GM04503 (cell line): ENCODE results near the gene MYH7.
"Not testable (repeated sequence)": the region's sequence is repeated elsewhere in the genome, so short reads cannot be mapped to it uniquely, and the experiment has no call there.

Experiments used
- DNase-seq: peaks from one replicate; pipeline ENCODE4 v3.0.0-alpha.2; 2012; ENCODE audit warnings: low read depth

Gene MYH7

DNA sequence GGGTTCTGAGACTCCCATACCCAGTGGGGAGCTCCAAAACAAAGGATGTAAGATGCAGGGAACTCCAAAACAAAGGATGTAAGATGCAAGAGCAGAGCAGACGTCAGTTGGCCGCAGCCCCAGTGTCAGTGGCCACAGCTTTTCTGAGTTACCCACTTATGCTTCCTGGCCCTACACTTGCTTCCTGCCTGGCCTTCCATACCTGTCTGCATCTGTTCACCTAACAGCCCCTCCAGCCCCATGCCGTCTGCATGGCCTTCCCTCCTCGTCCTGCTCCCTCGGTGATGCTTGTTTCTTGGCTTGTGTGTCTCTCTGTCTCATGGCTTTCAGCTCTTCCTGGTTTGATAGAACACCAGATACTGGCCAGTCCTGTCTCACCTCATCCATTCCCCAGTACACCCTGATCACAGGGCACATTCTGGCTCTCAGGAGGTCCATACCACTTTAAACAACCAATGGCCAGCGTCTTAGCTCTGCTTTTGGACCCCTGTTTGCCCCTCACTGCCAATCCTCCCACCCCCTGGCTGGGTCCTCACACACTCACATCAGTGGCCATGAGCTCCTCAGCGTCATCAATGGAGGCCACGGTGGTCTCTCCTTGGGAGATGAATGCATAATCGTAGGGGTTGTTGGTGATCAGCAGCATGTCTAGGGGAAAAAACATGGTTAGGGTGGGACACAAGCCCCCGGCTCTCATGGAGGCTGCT is 5.3 kb downstream of the MYH7 start:
- no peak for DNase-seq

DNA sequence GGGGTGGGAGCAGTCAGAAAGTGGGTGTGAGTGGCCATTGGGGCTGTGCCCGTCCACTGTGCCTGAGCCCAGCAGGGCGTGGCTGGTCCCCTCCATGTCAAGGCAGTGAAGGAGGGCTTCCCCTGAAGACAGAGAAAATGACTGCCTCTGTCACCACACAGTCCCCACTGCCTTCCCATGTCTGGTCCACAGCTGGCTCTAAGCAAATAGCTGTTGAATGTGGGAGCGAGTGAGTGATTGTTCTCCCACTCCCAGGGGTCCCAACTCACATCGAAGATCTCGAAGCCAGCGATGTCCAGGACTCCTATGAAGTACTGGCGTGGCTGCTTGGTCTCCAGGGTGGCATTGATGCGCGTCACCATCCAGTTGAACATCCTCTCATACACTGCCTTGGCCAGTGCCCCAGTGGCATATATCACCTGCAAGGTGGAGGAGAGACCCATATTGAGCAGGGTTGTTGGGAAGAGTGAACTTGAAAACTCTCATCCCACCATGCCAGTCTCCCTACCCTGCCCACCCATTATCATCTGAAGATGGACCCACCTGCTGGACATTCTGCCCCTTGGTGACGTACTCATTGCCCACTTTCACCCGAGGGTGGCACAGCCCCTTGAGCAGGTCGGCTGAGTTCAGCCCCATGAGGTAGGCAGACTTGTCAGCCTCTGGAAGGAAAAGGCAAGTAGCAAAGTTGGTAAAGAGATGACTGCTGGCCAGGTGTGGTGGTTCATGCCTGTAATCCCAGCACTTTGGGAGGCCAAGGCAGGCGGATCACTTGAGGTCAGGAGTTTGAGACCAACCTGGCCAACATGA is 6.6 kb downstream of the MYH7 start:
- DNase-seq: no peak

DNA sequence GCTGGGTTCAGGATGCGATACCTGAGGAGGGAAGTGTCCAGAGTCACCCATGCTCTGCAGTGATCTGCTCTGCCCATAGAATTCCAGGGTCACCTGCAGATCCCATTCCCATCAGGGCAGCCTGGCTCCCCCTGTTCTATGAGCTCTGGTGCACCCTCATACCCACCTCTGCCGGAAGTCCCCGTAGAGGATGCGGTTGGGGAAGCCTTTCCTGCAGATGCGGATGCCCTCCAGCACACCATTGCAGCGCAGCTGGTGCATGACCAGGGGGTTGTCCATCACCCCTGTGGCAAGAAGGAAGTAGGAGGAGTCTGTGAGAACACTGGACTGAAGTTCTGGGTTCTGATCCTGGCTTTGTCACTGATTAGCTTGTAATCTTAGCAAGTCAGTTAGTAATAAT is 9.7 kb downstream of the MYH7 start:
- DNase-seq: not testable (repeated sequence)

DNA sequence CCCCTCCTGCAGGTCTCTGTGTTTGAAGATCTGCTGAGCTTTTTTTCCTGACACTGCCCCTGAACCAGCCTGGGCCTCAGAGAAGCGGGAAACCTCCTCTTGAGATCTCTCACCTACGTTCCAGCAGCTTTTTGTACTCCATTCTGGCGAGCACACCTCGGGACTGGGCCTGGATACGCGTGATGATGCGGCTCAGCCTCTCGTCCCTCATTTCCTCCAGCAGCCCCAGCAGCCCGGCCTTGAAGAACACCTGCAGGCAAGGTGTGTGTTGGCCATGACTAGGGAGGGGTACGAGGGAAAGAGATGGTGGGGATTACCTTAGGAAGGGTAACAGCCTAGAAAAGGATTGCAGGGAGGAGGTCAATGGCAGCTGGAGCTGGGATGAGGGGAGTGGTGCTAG is 10.3 kb downstream of the MYH7 start:
- no peak for DNase-seq

DNA sequence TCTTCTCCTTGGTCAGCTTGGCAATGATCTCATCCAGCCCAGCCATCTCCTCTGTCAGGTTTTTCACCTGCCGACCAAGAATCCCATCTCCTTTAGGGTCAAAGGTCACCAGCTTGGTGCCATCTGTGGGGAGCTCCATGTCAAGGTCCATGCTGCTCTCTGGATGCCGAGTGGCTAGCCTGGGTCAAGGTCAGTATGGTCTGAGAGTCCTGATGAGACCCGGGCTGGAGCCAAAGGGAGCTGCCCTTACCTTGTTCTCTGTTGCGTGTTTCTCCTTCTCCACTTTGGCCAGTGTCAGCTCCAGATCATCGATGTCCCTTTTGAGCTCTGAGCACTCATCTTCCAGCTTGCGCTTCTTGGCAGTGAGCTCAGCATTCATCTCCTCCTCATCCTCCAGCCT is 11.8 kb downstream of the MYH7 start:
- DNase-seq: no peak

DNA sequence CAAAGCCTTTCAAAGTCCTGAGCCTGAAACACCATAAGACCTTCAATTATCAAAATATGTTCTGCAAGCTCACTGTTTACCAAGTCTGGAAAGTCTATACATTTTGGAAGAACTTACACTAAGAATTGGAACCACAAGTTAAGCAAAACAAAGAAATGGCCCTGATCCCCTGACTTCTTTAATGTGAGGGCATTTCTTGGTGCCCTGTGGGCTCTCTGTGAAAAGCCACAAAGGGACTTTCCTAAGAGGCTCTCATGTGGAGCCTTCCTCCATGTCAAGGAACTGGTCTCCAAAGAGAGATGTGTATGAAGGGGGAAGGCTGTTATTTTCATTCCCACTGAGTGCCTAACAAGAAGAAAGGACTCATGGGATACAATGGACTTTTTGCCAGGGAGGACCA is 13.9 kb downstream of the MYH7 start:
- DNase-seq: no peak

DNA sequence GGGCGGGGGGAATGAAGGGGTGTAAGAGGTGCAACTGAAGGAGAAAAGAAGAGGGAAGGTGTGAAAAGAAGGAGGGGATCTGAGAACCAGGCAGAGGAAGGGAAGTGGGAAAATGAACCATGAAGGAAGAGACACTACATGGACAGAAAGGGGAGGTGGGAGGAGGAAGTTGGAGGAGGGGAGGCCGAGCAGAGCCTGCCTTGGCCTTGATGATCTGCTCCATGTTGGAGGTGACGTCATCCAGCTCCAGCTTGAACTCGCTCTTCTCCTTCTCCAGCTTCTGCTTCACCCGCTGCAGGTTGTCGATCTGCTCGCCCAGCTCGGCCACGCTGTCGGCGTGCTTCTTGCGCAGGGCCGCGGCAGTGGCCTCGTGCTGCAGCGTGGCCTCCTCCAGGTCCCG is 15.8 kb downstream of the MYH7 start:
- DNase-seq: not testable (repeated sequence)

DNA sequence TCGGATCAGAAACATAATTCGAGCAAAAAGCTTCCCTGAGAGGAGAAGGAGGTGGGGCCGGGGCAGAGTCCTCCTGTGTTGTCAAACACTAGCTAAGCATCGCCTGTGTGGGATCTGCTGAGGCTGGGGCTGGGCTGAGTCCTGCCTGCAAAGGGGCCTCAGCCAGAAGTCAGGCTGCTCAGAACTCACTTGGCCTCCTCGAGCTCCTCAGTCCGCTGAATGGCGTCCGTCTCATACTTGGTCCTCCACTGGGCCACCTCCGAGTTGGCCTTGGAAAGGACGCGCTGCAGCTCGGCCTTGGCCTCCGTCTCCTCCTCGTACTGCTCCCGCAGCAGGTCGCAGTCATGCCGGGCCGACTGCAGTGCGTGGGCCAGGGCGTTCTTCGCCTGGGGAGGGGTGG is 17.4 kb downstream of the MYH7 start:
- DNase-seq: no peak

DNA sequence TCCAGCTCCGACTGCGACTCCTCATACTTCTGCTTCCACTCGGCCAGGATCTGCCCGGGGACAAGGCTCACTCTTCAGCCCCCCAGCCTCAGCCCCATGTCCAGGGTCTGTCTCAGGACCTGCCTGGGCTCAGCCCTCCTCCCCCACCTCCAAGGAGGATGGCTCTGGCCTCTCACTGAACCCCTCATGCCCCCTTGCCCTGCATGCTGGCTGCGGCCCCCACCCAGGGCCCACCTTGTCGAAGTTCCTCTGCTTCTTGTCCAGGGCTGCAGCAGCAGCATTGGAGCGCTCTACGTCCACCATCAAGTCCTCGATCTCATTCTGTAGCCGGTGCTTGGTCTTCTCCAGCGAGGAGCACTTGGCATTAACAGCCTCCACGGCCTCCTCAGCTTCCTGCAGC is 18.2 kb downstream of the MYH7 start:
- not testable (repeated sequence) for DNase-seq

DNA sequence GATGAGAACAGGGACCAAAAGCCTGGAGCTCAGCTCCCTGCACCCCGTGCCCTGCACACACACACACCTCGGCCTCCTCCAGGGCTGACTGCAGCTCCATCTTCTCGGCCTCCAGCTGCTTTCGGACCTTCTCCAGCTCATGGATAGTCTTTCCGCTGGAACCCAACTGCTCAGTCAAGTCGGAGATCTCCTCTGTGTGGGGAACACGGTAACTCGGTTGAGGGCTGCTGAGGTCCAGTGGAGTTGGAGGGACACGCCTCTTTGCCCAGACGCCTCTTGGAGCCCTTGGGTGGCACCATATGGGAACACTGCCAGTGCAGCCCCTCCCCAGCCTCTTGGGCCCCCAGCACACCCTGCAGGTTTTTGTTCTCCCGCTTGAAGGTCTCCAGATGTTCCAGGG is 18.7 kb downstream of the MYH7 start:
- DNase-seq: no peak

DNA sequence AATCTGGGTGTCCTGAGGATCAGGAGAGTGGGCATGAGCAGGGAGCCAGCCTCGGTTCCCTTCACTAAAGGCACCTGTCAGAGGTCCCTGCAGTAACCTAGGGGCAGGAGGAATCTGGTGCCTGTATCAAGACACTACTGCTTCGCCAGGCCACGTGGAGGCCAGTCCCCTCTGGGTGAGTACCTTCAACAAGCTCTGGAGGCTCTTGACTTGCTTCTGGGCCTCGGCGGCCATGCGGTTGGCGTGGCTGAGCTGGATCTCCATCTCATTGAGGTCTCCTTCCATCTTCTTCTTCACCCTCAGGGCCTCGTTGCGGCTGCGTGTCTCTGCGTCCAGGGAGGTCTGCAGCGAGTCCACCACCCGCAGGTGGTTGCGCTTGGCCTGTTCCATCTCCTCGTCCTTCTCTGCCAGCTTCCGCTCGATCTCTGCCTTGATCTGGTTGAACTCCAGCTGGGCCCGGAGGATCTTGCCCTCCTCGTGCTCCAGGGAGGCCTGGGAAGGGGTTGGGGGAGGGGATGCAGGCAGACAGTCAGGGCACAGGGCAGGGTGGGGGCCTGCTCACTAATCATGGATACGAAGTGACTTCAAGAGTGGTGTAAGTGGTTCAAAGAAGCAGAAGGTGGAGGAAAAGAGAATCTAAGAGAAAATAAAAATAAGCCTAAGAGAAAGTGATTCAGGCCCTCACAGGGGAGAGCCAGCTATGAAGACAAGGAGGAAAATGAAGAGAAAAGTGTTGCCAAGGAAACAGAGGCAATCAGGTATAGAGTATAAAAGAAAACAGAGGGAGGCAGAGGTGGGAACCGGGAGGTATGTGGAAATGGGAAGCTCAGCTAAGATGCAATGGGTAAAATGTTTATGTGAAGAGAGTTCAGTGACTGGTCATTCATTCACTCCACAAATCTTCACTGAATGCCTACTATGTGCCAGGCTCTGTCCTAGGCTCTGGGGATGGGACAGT is 19.4 kb downstream of the MYH7 start:
- no peak for DNase-seq

DNA sequence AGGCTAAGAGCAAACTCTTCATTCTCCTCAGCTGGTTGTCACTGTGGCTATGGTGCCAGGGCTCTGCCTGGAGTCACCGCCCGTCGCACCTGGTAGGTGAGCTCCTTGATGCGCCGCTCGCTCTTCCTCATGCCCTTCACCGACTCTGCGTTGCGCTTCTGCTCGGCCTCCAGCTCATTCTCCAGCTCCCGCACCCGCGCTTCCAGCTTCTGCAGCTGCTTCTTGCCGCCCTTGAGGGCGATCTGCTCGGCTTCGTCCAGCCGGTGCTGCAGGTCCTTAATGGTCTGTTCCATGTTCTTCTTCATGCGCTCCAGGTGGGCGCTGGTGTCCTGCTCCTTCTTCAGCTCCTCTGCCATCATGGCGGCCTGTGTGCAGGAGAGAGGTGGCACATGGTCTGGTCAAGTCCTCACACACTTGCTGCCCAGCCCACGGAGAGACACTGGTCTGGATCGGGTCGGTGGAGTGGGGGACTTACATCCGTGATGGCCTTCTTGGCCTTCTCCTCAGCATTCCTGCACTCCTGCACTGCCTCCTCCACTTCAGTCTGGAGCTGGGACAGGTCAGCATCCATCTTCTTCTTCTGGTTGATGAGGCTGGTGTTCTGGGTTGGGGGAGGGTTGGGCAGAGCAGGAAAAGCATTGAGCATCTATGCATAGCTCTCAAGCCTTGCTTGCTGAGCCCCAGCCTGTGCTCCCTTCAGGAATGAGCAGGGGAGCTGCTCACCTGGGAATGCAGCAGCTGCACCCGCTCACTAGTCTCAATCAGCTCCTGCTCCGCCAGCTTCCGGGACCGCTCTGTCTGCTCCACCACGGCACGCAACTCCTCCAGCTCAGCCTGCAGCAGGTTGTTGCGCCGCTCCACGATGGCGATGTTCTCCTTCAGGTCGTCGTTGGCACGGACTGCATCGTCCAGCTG is 20.3 kb downstream of the MYH7 start:
- no peak for DNase-seq

DNA sequence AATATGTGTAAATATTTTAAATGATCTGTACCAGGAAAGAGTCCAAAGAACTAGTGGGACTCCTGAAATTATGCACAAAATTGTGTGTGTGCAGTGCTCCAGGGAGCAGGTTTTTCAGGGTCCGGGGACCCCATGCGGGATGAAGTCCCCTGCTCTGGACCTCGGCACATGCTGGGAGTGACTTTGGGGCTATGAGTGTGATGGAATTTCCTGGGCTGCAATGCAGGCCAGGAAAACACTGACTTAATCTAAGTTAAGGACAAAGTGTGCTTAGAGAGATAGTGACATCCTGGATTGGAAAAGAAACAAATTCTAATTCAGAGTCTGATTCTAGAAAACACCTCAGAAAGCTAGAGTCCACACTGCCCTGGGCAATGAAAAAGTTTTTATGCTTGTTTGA is 21.2 kb downstream of the MYH7 start:
- no peak for DNase-seq

DNA sequence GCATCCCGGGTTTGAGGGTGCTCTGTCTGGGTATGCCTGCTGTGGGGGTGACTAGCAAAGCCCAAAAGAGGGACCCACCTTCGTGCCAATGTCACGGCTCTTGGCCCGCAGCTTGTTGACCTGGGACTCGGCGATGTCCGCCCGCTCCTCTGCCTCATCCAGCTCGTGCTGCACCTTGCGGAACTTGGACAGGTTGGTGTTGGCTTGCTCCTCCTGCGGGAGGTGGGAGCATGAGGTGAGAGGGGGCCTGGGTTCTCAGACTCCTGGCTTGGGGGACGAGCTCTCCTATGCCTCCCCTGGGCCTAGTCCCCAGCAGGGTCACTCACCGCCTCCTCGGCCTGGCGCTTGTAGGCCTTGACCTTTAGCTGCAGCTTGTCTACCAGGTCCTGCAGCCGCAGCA is 21.8 kb downstream of the MYH7 start:
- DNase-seq: no peak

DNA sequence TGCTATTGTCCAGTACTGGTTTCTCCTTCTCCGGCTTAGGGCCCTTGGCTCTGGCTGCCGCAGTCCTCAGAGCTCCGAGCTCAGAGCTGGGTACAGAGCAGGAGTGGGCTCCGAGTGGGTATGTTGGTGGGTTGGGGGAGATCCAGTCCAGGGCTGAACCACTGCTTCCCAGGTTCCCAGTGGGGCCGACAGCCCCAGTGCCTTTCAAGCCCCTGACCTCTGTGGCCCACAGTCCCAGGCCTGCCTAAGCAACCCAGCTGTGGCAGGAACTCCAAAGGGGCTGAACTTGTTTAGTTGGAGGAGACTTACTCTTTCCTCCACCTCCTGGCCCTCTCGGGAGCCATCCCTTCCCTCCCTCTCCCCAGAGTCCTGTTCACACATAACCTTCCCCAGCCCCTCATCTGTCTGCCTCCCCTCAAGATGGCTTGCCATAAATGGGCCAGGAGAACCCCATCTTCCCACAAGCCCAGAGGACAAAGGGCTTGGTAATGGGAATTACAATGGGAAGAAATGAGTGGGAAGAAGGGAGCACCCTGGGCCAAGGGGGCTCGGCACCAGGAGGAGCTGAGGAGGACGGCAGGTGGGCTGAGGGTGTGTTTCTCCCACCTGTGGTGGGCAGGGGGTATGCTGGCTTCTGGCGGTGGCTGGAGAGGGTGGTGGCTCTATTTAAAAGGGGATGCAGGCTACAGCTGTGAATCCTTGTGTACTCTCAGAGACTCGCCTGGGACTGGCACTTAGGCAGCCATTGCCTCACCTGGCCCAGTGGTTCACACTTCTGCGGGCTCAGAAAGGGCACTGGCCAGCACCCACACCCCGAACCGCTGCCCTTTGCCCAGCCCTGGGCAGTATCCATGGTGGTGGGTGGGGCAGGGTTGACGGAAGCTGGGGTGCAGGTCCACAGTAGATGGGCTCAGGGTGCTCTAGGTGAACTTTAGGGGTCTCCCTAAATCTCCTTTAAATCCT is 23.6 kb downstream of the MYH7 start:
- no peak for DNase-seq

DNA sequence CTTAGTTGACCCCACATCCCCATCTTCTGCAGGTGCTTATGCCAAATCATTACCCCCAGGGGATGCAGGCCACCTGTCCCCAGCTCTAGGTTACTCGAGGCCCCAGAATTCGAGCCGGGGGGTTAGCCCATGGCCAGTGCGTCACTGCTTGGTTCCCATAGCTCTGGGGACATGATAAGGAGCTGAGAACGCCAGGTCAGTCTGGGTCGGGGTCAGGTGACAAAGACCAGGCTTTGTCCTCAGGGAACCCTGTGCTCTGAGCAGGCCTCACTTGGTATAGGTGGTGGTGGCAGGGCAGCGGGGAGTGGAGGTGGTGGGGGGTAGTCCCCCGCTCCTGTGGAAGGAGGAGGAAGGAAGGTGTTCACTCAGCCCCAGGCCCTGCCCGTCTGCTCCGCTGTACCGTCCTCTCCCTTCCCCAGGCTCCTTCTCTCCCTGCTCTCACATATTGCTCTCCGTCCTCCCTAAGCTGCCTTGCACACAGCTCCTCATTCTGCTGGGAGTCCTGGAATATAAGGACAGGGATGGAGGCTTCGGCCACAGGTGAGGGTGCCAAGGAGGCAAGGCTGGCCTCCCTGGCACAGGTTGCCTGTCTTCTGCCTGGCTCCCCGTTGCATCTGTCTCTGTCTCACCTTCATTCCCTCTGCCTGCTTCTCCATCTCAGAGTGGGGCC is 25.4 kb downstream of the MYH7 start:
- DNase-seq: no peak

DNA sequence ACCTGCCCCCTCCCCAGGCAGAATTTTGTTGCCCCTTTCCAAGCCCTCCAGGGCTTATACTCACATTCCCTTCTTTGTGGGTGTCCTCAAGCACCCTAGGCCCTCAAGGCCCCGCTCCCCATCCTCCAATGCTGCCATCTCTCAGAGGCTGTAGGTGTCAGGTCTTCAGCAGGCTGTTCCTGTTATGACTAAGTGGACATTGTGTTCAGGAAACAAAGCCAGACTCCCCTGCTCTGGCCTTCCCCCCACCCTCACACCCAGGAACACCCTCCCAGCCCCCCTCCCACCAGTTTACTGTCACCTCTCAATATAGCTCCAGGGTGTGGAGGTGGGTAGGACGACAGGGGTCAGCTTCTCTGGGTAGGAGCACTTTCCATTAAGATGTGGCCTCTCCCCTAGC is 26.0 kb downstream of the MYH7 start:
- DNase-seq: no peak

DNA sequence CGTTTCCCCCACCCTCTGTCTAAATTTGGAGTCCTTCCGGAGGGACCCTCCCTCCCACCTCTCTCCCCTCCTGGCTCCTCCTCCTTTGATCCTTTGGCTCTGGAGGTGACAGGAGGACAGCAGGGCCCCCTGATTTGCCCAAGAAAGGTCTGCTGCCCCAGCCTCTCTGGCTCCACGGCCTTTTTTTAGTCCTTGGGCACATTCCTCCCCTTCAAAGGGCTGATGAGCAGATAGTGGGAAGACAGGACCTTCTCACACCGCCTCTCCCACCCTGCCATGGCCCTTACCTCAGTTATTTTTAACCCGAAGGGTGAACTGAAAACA is 27.2 kb downstream of the MYH7 start:
- DNase-seq: no peak

DNA sequence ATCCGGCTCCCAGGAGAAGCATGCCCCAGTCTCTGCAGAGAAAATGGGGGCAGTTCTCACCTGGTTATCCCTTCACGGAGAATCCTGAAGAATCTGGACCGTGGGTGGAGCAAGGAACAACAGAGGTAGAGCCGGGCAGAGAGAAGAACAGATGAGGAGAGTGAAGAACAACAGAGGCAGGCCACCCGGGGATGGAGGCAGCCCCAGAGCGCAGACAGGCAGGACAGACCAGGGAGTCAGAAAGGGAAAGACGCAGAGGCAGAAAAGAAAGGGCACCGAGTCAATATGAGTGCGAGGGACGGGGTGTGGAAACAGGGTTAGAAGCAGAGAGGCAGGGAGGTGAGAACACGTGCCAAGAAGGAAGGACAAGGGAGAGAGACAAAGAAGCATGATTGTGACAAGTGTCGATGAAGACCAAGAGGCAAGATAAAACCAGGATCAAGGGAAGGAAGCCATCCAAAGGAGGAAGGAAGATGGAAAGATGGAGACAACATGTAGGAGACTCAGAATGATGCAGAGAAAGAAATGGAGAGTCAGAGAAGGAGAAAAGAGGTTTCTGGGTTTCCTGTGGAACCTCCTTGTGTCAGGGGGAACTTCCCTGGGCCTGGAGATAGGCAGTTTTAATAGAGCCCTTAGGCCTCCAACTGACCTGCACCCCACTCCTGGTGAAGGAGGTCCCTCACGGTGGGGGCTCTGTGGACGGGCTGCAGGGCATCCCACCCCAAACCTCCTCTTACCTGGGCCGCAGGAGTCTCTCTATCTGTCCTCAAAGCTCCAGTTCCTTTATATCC is 27.7 kb downstream of the MYH7 start, which contains the start of gene MYH6:
Gene MYH6 (minus strand): TSS at position 758 of the 791 bp plus-strand sequence. CDS start 1,050 bp downstream, outside the sequence.
- DNase-seq: no peak
